CD4-positive, alpha-beta T cell treated with Interferon alpha-2 for 1 hour (primary cell): Measurements from ENCODE around the gene PLS3.
"Not testable (repeated sequence)": the region's sequence is repeated elsewhere in the genome, so short reads cannot be mapped to it uniquely, and the experiment has no call there.

ENCODE experiments used
- DNase-seq, 2 donors: peaks; one replicate each; pipeline ENCODE4 v3.0.0-alpha.2; 2020 to 2022

Gene PLS3

GRCh38 chrX:115560978-115561604 is at the start of gene PLS3:
TSS of gene PLS3 (plus strand) at chrX:115561174. CDS start at chrX:115610251, 49,077 bp downstream.
- no peak for DNase-seq

GRCh38 chrX:115518113-115518512 is 42.9 kb upstream of the PLS3 start:
- no peak for DNase-seq

DNA sequence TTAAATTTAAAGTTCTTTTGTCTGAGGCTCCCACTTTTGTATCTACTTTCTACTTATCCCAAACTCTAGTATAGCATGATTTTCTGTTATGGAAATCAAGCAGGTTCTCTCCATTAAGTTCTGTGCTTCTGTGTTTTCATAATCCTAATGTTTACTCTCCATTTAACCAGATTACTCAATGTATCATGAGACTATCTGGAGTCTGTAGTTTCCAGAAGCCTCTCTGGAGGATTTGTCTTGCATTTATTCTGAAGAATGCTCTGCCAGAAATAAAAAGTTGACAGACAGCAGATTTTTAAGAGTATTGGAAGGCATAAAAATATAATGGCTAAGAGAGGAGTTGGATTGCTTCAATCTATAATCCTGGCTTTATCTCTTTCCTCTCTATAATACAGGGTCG is 39.2 kb upstream of the PLS3 start:
- no peak for DNase-seq

- DNase-seq, result no peak
These were observed 38.0 kb upstream of the PLS3 start for GRCh38 chrX:115522952-115523351.

DNA sequence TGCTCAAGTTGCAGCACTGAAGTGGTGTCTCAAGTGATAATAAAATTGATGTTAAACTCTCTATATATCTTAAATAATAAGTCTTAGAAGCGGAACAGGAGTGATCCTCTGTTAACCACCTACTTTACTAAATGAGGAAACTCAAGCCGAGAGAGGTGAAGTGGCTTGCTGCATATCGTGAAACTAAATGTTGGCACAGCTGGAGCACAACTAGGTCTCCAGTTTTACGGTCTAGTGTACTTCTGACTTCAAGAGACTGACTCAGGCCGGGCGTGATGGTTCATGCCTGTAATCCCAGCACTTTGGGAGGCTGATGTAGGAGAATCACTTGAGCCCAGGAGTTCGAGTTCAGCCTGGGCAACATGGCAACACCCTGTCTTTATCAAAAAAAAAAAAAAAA is 35.5 kb upstream of the PLS3 start:
- DNase-seq, result no peak

GRCh38 chrX:115531818-115532403 is 29.1 kb upstream of the PLS3 start:
- no peak for DNase-seq

DNA sequence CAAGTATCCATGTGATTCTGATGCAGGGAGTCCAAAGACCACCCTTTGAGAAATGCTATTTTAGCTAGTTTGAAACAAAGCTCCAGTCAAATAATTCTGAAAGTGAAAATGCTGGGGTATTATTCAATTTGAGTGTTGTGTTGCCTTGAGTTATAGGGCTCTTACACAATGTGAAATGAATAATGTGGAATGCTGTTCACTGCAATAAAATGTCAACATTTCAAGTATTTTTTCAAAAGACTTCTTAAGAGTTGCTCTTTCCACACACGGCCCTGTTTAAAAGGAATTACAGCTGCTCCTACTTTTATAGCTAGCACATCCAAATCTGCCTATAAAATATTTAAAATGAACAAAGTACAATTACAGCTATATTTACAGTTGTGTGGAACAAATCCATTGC is 27.5 kb upstream of the PLS3 start:
- no peak for DNase-seq

DNA sequence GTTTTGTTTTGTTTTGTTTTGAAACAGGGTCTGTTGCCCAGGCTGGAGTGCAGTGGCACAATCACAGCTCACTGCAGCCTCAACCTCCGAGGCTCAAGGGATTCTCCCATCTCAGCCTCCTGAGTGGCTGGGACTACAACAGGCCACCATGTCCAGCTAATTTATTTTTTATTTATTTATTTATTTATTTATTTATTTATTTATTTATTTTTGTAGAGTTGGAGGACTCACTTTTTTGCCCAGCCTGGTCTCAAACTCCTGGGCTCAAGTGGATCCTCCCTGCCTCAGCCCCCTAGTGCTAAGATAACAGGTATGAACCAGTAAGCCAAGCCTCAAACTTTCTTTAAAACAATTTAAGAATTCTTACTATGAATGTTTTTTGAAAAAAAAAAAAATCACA is 26.6 kb upstream of the PLS3 start:
- DNase-seq, result no peak

- no peak for DNase-seq
These were observed 25.6 kb upstream of the PLS3 start for GRCh38 chrX:115535421-115535820.

- no peak for DNase-seq
These were observed 25.1 kb upstream of the PLS3 start for GRCh38 chrX:115535844-115536243.

- no peak for DNase-seq
These were observed 21.1 kb upstream of the PLS3 start for GRCh38 chrX:115539841-115540240.

GRCh38 chrX:115541045-115541444 is 19.9 kb upstream of the PLS3 start:
- DNase-seq, result not testable (repeated sequence)

DNA sequence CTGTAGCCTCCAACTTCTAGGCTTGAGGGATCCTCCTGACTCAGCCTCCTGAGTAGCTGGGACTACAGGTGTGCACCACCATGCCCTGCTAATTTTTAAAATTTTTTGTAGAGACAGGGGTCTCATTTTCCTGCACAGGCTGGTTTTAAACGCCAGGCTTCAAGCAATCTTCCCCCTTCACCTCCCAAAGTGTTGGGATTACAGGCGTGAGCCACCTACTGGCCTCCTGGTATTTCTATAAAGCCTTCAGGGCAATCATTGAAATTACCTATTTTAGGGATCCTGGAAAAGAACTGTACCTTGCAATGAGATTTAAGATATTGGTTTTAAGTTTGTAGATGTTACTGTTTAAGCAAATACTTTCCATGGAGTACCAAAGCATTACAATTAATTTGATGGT is 13.5 kb upstream of the PLS3 start:
- no peak for DNase-seq

DNA sequence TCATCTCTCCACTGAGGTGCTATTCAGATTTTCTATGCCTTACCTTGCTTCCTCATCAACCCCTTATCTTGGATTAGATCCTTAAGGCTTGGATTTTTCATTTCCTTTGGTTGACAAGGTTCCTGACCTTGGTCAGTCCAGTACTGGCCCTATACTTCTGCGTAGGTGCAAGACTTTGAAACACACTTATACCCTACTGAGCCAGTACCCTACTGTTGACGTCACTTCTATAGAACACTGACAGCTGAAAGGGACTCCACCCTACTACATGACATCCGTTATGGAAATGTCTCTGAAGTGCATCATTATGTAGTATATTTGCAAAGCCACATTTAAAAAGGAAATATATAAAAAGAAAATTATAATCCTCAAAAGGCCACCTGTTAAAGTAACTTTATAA is 12.0 kb upstream of the PLS3 start:
- no peak for DNase-seq

DNA sequence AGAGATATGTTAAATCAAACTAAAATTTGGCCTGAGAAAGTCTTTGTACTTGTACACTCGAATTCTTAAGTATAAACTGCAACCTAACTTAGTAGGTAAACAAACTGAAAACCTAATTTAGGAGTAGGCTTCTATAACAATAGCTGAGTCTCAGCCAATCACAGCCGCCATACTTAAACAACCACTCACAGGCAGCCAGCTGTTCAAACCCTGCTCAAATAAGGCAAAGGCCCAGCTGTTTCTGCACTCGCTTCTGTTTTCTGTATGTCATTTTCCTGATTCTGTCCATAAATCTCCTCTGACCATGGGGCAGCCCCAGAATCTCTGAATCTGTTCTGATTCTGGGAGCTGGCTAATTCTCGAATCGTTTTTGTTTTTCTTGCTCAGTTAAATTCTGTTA is 7.8 kb upstream of the PLS3 start:
- no peak for DNase-seq

DNA sequence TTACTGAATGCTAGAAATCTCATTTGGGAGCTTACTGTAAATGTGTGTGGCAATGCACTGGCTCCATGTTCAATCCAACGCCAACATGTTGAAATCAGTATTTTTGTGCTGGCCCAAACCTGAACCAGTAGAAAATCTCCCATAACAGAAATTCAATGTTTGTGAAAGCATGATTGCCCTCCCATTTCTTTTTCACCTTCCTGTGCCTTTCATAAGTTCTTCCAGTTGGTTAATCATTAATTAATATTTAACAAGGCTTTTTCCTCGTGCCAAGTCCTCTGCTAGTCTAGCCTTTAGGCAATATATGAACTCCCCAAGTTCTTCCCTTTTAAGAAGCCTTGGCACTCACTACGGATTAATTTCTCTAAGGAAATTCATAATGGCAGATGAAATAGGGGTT is 1.3 kb upstream of the PLS3 start:
- no peak for DNase-seq

DNA sequence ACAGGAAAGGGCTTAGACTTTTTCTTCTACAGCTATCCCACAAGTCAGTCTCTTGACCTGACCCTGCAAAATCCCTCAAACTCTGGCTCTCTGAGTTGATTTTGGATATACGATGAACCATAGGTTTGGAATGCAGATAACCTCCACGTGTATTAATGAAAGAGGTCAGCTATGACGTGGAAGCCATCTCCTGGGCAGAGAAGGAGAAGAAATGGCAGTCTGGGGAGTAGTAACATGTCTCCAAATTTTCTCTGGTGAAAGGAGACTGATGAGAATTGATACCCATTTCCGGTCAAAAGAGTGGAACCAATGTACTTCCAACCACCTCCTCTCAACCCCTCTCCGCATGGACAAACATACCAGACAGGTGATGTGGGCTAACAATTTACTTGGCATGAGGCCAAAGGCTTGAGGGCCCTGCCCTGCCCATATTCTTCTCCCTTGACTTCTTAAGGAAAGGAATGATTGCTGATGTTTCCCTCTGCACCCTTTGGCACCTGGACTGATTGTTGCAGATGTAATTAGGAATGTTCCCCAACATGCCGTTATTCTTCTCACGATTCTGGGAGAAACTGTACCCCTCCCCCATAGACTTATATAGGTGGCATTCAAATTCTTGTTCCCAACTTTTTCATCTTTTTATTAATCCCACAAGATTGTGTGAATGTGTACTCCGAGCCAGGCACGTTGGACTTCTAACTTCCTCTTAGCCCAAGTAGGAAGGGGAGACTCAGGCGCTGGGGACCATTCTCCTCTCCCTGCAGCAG is 580 bp upstream of the PLS3 start:
- no peak for DNase-seq

GRCh38 chrX:115561605-115562479 is 868 bp downstream of the PLS3 start:
- DNase-seq, result no peak

DNA sequence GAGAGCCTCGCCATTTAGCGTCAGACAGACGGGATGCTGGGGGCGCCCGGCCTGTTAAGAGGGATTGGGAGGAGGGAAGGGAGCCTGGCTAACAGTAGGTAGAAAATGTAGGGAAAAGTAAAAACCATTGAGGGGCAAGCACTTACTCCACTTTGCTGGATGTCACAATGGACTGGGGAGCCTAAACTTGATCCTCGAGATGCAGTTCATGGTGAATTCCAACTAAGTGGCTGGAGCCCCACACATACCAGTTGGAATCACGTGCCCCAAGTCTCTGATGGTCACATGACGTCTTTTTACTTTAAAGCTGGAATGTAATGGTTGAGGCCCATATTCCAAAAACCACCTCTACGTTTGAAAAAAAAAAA is 1.5 kb downstream of the PLS3 start:
- DNase-seq, result no peak

DNA sequence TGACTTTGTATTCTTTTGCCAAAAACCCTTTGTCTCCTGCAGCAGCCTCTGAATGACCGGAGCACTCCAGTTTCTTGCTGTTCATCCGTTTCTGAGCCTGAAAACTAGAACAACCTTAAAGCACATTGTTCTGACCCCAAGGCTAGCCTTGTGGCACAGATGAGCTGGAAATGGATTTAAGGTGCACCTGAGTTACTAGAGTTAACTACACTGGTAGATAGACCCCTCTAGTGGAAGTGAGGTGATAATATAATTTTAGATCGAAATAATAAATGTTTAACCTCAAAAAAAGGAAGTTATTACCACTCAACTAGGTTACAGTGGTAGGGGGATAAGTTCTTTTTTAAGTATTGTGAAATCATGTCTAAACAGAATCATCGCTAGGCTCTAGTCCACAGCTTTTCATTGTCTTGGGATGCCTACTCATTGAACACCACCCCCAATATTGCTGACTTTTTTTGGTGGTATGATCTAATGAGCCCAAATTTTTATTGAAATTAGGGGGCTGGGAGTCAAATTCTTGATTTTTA is 2.7 kb downstream of the PLS3 start:
- no peak for DNase-seq

DNA sequence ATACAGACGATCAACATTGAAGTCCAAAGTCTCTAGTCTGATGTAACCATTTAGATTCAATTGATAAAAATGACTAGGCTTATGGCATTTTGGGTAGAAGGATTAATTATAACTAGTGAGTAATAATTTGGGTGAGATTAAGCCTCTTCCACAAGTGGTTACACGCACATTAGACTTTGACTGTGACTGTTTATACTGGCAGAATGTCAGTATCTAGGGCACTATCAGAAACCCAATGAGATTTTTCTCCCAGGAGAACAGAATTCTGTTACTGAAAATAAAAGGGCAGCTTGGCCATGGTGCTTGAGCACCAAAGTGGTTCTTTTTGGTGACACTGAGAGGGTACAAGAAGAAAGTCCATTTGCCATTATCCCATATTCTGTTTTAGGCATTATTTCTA is 3.3 kb downstream of the PLS3 start:
- no peak for DNase-seq

- DNase-seq, result no peak
These were observed 4.9 kb downstream of the PLS3 start for GRCh38 chrX:115565888-115566287.

DNA sequence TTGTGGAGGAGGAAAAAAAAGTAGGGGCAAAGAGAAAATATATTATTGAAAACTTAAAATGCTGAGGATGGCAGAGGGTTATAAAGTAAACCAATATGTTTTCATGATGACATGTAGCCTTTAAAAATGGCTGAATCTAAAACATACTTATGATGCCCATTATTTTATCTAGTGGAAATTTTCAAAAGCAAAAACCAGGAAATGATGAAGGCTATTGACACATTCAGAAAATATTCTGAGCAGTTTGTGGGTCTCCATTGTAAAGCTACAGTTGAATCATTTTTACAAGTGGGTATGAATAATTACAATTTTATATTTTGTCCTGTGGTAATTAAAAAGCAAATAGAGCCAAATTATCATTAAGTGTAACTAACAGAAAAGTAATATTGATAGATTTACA is 10.7 kb downstream of the PLS3 start:
- DNase-seq, result no peak
